Gastroesophageal sphincter (tissue), 4 donors: ENCODE data around the gene MAPK11. TPM values are rescaled to one million over a fixed set of nuclear protein-coding genes. Genes with fewer than 3 reads are reported as not detected.

ENCODE experiments used
- ATAC-seq: fragments of 150-250 bp; one replicate; pipeline ENCODE4 v1.9.1; 2016; ENCODE audit warnings: mild to moderate bottlenecking, moderate library complexity
- H3K27ac ChIP-seq, 4 donors: fragments of 200-600 bp; sonication (generic) in 3 of 4; 1 replicate in 3 of 4; 2 replicates in 1 of 4; pipeline ENCODE4 v1.5.1; 2016 to 2019
- H3K27me3 ChIP-seq: fragments of 200-600 bp; sonication (generic); one replicate; pipeline ENCODE4 v1.5.1; 2019
- H3K36me3 ChIP-seq, 2 donors: fragments of 200-600 bp; sonication (generic); one replicate each; pipeline ENCODE4 v1.5.1; 2019; ENCODE audit warnings: control low read depth in 1 of 2
- H3K4me1 ChIP-seq, 3 donors: fragments of 200-600 bp; sonication (generic); 1 replicate in 2 of 3; 2 replicates in 1 of 3; pipeline ENCODE4 v1.5.1; 2016 to 2019; ENCODE audit warnings: control low read depth in 2 of 3
- H3K4me3 ChIP-seq, 2 donors: fragments of 200-600 bp; sonication (generic); one replicate each; pipeline ENCODE4 v1.5.1; 2019; ENCODE audit warnings: mild to moderate bottlenecking in 1 of 2, moderate library complexity in 1 of 2
- H3K9me3 ChIP-seq, 3 donors: fragments of 200-600 bp; sonication (generic); one replicate each; pipeline ENCODE4 v1.5.1; 2017 to 2019; ENCODE audit warnings: control low read depth in 2 of 3
- CTCF ChIP-seq, 4 experiments: fragments of 200-600 bp in 2 of 4; fragments of 450-650 bp in 2 of 4; sonication (generic) in 1 of 4; IDR thresholded peaks; one replicate each; pipeline ENCODE4 v1.5.1; 2017 to 2019; ENCODE audit warnings: antibody characterized with exemption in 4 of 4, mild to moderate bottlenecking in 2 of 4, moderate library complexity in 2 of 4
- EP300 ChIP-seq: sonication (generic); formaldehyde crosslinking; IDR thresholded peaks from one replicate; pipeline ENCODE4 v1.6.1; 2017; ENCODE audit warnings: antibody characterized with exemption, mild to moderate bottlenecking
- POLR2A ChIP-seq, 2 donors: fragments of 450-650 bp; IDR thresholded peaks; one replicate each; pipeline ENCODE4 v1.6.1; 2017; ENCODE audit warnings: antibody characterized with exemption in 2 of 2, mild to moderate bottlenecking in 2 of 2, moderate library complexity in 1 of 2
- POLR2AphosphoS5 ChIP-seq: sonication (generic); formaldehyde crosslinking; IDR thresholded peaks from one replicate; pipeline ENCODE4 v1.6.1; 2017; ENCODE audit warnings: antibody characterized with exemption
- WGBS, 2 donors: methylation state at CpG; one replicate each; pipeline ENCODE4 v1.1.5; 2018; ENCODE audit warnings: low coverage in 1 of 2; 5-methylcytosine and 5-hydroxymethylcytosine counted together
- total RNA-seq, 4 donors: library from RNA; depleted of rRNA; stranded (reverse); fragments of >200 nt; gene quantifications; one replicate each; pipeline ENCODE4 v1.1.0, GENCODE V29; 2016

The MAPK11 gene
- total RNA-seq, 4 donors from 2014 or later = 6.8 to 11.5 (median 10.4) TPM

- Histone ChIP-seq H3K27me3 (no peaks in the 10 kb centered on the region), H3K27ac (peak within 1 kb of the TSS; percentile 86 to 96 (median 92)), H3K4me1 (peaks cover 0 to 83% (median 34%) of the 10 kb centered on the region in 3 donors), H3K9me3 (no peaks in the 10 kb centered on the region), H3K4me3 (peak within 1 kb of the TSS; percentile 84 to 92), H3K36me3 (peaks cover 0 to 37% of the 10 kb centered on the region in 2 donors)
- 0% methylated on average over 1 of the region's 76 CpGs; no CpG with 5 or more reads in 1 of the 2 donors for WGBS, 2 donors
- peak; percentile 95 for ATAC-seq
- TF ChIP-seq POLR2A (IDR thresholded peaks at IDR 0.05) = peak; percentile 83 to 85
- TF ChIP-seq POLR2AphosphoS5 = peak; percentile 96
- TF ChIP-seq EP300 = no peak
- TF ChIP-seq CTCF (IDR thresholded peaks at IDR 0.05) = peak in 3 of 4 experiments; percentile 47 to 58 (median 48)
These were observed 25.6 kb downstream of the MAPK11 start, which contains the start of gene TUBGCP6 for GRCh38 chr22:50244420-50245213. Gene TUBGCP6 (minus strand): TSS chr22:50245023. CDS start chr22:50244459, 564 bp downstream.

GRCh38 chr22:50243685-50244419 is 26.3 kb downstream of the MAPK11 start:
- Histone ChIP-seq H3K4me3 (peak overlapping the region; percentile 84 to 92), H3K4me1 (peaks cover 0 to 75% (median 30%) of the 10 kb centered on the region in 3 donors), H3K27me3 (no peaks in the 10 kb centered on the region), H3K9me3 (no peaks in the 10 kb centered on the region), H3K36me3 (peaks cover 0 to 44% of the 10 kb centered on the region in 2 donors), H3K27ac (peak overlapping the region; percentile 86 to 96 (median 92))
- 5 to 24% methylated on average over 8 to 21 of the region's 27 CpGs for whole genome bisulfite sequencing, 2 donors
- TF ChIP-seq POLR2AphosphoS5 (no peak), CTCF (IDR thresholded peaks at IDR 0.05) (no peak), EP300 (no peak), POLR2A (IDR thresholded peaks at IDR 0.05) (no peak)
- ATAC-seq = no peak

GRCh38 chr22:50242406-50242949 is 27.7 kb downstream of the MAPK11 start:
- peaks cover 0 to 61% (median 30%) of the 10 kb centered on the region in 3 donors for H3K4me1 ChIP-seq
- 50 to 55% methylated on average over 12 of the region's 14 CpGs for WGBS, 2 donors
- H3K27ac ChIP-seq = peak overlapping the region in 1 of 4 donors; percentile 8
- peak overlapping the region; percentile 84 to 92 for H3K4me3 ChIP-seq
- no peaks in the 10 kb centered on the region for H3K27me3 ChIP-seq
- no peaks in the 10 kb centered on the region for H3K9me3 ChIP-seq
- peaks cover 0 to 50% of the 10 kb centered on the region in 2 donors for H3K36me3 ChIP-seq
- TF ChIP-seq CTCF (IDR thresholded peaks at IDR 0.05) (no peak), EP300 (no peak), POLR2A (IDR thresholded peaks at IDR 0.05) (no peak)
- no peak for ATAC-seq

GRCh38 chr22:50238755-50239154 is 31.4 kb downstream of the MAPK11 start:
- H3K36me3 ChIP-seq = peaks cover 0 to 54% of the 10 kb centered on the region in 2 donors
- TF ChIP-seq POLR2AphosphoS5 (no peak), EP300 (no peak), POLR2A (IDR thresholded peaks at IDR 0.05) (no peak), CTCF (IDR thresholded peaks at IDR 0.05) (no peak)
- H3K4me3 ChIP-seq = no peak overlapping the region
- no peak overlapping the region for H3K27ac ChIP-seq
- WGBS, 2 donors = 83% methylated on average over 5 of the region's 9 CpGs; no CpG with 5 or more reads in 1 of the 2 donors
- no peaks in the 10 kb centered on the region for H3K27me3 ChIP-seq
- peaks cover 0 to 35% (median 21%) of the 10 kb centered on the region in 3 donors for H3K4me1 ChIP-seq
- no peak for ATAC-seq
- H3K9me3 ChIP-seq = no peaks in the 10 kb centered on the region
